ENCODE measurements around the gene PDSS2.
"Not testable (repeated sequence)": the region's sequence is repeated elsewhere in the genome, so short reads cannot be mapped to it uniquely, and the experiment has no call there.

Gene PDSS2

DNA sequence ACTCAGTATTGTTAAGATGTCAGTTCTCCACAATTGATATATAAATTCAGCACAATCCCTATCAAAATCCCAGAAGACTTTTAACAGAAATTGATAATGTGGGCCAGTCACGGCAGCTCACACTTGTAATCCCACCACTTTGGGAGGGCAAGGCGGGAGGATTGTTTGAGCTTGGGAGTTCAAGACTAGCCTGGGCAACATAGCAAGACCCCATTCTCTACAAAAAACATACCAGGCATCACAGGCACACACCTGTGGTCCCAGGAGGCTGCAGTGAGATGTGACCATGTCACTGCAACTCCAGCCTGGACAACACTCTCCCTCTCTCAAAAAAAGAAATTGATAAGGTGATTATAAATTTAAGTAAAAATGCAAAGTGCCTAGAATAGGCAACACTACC lies 90.9 kb downstream of the PDSS2 start:
- no peak for DNase-seq (ENCODE audit: low read depth in 2 of 3, low spot score in 2 of 3)

DNA sequence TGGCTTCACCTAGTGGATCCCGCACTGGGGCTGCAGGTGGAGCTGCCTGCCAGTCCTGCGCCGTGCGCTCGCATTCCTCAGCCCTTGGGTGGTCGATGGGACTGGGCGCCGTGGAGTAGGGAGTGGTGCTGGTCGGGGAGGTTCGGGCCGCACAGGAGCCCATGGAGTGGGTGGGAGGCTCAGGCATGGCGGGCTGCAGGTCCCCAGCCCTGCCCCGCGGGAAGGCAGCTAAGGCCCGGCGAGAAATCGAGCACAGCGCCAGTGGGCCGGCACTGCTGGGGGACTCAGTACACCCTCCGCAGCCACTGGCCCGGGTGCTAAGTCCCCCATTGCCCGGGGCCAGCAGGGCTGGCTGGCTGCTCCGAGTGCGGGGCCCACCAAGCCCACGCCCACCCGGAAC lies 95.2 kb downstream of the PDSS2 start:
- not testable (repeated sequence) for DNase-seq (ENCODE audit: low read depth in 2 of 3, low spot score in 2 of 3)

DNA sequence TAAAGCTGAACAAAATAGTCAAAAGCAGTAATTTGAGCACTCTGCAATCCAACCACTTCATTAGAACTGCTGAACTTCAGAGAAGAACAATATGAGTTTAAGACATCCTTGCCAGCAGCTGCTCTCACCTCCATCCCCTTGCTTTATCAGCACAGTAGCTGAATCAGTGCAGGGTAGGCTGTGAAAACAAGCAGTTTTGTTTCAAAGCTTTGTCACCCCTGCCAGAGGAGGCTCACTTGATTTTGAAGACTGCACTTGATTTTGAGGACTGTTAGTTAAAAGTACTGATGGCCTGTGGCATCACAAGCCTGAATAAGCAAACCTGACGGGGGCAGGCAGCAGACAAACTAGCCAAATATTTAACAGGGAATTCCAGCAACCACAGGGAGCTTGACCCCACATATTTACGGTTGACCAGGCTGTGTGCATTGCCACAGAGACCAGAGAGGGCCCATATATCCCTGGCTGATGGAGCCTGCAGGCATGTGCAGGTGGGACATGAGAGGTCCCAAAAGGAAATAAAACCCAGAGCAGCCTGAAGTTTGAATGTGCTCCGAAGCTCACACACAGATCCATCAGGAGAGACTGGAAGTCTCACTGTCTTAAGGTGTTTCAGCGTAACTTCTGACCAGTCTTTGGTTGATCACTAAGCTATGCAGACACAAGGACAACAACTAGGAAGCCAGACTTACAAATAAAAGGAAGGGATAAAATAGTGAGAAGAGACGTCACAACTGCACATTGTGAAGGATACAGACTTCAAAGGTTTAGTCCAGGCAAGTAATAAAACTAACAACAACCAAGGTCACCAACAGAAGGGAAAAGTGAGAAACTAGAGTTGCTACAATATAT lies 97.4 kb downstream of the PDSS2 start:
- DNase-seq (ENCODE audit: low read depth in 2 of 3, low spot score in 2 of 3): no peak

DNA sequence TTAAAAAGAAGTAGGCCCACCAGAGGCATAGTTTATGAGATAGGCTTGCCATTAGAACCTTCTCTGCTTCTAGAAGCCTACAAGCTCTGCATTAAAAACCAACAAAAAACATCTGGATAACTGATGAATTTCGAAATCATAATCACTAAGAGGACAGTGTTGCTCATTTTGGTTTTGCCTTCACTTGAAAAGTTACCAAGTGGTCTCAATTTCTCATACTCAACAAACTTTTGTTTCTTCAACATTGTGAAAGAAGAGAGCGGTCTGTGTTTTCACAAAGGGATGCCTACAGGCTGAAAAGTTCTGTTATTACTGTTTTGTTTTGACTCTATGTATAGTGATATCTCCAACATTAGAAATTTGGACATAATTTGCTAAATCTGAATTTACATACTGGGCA lies 98.9 kb downstream of the PDSS2 start:
- DNase-seq (ENCODE audit: low read depth in 2 of 3, low spot score in 2 of 3): no peak

DNA sequence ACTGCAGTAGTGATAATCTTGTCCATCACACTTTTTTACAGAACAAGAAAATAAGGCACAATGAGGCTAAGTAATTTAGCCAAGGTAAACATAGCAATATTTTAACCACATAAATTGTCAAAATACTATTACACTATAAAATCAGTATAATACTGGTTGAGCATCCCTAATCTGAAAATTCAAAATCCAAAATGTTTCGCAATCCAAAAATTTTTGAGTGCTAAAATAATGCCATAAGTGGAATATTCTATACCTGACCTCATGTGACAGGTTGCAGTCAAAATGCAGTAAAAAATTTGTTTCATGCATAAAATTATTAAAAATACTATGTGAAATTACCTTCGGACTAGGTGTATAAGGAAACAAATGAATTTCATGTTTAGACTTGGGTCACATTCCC lies 101.5 kb downstream of the PDSS2 start:
- DNase-seq (ENCODE audit: low read depth in 2 of 3, low spot score in 2 of 3): no peak

DNA sequence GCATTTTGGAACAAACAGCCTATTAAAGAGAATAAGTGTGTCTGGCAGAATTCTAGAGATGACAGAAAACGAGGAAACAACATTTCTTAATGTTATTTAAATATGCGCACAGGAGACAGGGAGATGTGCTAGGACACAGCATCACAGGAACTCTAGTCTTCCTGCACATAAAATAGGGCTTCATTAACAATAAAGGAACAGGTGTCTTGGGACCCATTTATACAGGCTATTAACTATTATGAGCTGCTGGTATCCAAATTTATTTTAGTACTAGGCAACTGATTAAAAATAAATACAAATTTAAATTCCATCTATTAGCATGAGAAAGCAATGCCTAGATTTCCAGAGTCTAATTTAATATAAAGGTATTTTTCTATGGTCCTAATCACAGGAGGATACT lies 102.3 kb downstream of the PDSS2 start:
- DNase-seq (ENCODE audit: low read depth in 2 of 3, low spot score in 2 of 3): no peak

DNA sequence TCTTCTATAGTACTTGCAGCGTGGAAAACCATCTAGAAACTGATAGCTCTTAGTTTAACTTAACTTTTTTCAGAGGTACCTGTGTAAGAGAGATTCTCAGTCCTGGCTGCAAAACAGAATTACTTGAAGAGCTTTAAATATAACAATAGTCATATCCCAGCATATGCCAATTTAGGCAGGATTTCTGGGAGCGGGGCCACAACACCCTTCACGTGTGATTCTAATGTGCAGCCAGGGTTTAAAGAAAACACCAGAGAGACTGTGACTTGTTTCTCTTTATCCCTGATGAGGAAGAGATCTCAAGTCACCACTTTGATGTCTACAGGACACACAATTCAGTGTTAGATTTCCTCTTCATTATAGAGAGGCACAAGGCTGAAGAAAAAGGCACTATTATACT lies 103.7 kb downstream of the PDSS2 start:
- DNase-seq (ENCODE audit: low read depth in 2 of 3, low spot score in 2 of 3): no peak

DNA sequence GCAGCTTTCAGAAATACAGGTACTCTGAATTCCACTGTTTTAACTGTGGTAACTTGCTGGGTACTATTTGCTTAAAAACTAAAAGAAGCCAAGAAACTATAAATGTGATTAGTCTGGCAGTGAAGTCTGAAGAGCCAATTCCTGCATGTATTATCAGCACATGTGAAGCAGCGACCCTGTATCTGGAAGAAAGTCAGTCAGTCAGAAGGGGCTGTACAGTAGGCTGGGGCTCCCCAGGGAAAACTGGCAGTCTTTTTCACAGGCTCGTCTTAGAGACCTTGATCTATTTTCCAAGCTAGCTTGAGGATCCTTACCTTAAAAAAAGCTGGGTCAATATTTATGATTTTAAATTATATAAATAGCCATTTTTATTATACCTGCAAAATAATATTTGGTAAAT lies 104.9 kb downstream of the PDSS2 start:
- DNase-seq (ENCODE audit: low read depth in 2 of 3, low spot score in 2 of 3): no peak

DNA sequence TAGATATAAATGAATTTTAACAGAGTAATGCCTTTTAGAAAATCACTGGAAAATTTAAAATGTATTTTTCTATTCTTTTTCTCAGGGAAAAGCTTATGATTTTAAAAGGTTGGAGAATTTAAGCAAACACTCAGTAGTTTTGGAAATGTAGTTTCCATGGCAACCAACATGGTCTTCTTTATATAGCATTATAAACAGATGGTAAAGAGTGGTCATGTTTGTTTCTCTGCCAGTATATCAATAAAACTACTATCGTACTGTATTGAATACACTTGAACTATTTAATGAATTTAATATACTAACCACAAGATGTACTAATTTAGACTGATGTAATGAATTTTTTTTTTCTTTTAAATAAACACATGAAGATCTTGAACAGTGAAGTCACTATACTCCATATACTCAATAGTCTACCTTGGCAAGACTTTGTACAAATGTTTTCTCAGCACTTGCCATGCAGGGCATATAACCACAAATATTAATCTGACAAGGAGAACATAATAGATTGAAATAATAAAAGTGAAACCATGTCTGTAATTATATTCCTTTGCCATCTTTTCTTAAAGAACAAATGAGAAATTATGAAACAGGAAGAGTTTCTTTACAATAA lies 105.5 kb downstream of the PDSS2 start:
- DNase-seq (ENCODE audit: low read depth in 2 of 3, low spot score in 2 of 3): no peak

DNA sequence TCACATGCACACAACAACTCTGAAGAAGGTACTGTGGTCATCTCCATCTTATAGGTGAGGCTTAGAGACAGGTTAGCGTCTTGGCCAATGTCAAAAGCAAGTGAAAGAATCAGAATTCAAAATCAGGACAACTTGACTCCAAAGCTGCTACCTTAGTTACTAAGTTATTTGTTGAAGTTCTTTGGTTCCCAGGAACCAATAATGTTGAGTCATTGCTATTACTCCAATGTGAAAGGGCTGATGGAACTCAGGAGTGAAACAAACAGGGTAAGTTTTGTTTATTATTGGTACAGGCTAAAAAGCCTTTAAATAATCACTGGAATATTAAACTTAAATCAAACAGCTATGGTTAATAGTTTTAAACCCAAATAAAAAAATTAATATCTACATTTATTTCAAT lies 111.1 kb downstream of the PDSS2 start:
- no peak for DNase-seq (ENCODE audit: low read depth in 2 of 3, low spot score in 2 of 3)

DNA sequence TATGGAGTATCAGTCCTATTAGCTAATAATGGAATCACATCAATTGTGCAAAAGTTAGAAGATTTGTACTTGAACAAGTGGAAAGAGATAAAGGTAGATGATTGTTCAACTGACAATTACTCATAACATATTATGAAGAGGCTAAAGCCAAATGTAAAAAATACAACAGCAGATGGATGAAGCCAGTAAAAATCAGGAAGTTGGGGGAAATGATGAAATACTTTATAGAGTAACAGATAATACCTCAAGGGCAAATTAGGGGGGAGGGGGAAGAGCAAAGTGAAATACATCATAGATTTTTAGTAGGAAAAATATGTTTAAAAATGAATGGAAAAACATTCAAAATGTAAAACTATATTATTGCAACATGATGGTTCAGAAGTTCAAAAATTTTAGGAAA lies 114.0 kb downstream of the PDSS2 start:
- DNase-seq (ENCODE audit: low read depth in 2 of 3, low spot score in 2 of 3): no peak

DNA sequence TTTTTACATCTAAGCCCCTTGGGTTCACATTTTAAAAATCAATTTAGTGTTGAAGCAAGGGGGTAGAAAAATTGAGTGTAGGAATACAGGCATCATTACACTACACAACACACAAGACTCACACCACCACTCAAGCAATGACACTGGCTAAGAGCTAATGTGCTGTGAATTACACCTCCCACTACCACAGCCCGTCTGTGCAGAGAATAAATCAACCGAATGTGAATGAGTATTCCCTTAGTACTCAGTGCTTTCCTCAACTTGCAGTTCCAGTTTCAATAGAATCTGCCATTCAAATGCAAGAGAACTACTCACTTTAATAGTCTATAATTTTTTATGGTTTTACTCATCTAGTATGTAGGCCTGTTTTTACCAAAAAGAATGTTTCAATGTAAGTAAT lies 114.4 kb downstream of the PDSS2 start:
- DNase-seq (ENCODE audit: low read depth in 2 of 3, low spot score in 2 of 3): no peak

DNA sequence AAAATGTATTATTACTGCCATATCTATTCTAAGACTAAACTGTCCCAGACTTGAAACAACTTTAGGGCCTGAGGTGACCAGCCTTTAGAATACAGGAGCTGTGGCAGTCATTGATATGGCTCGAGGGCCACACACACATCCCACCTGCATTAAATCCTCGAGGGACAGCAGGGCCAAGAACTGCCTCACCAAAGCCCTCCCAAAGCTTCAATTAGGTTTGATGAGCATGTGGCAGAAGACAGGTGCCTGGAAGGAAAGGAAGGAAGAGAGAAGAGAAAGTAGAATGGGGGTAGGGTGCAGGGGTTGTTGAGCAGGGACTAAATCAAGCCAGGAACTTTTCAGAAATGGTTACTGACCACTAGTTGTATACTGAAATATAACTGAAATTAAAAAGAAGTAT lies 115.0 kb downstream of the PDSS2 start:
- DNase-seq (ENCODE audit: low read depth in 2 of 3, low spot score in 2 of 3): no peak

DNA sequence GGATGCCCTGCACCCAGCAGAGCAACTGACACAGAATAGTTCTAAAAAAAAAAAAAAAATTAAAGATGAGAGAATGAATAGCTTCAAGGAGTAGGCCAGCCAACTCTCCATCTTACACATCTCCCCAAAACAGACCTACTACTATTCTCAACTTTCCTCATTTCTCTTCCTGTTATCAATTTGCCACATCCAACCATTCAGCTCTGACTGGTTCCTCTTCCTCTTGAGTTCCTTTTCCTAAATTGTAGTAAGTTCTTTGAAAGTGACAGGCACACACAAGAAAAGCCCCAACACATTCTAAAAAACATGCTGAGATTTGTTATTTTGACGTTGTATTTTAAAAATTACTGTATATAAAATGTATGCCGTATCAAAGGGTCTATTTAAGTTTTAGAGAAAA lies 117.2 kb downstream of the PDSS2 start:
- no peak for DNase-seq (ENCODE audit: low read depth in 2 of 3, low spot score in 2 of 3)

DNA sequence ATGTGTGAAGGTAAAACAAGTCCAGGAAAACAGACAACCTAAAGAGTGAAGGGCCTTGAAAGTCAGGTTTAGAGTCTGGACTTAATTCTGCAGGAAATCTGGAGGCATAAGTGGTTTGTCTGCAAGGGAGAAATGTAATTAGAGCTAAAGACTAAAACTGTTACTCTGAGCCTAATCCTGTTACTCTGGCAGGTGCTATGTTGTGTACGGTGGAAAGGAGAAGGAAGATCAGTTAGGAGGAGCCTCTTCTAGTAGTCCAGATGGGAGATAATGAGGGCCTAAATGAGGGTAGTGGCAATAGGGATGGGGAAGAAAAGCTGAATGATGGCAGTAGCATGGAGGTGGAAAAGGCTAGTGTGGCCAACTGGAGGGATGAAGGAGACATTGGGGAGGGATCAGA lies 118.5 kb downstream of the PDSS2 start:
- no peak for DNase-seq (ENCODE audit: low read depth in 2 of 3, low spot score in 2 of 3)

DNA sequence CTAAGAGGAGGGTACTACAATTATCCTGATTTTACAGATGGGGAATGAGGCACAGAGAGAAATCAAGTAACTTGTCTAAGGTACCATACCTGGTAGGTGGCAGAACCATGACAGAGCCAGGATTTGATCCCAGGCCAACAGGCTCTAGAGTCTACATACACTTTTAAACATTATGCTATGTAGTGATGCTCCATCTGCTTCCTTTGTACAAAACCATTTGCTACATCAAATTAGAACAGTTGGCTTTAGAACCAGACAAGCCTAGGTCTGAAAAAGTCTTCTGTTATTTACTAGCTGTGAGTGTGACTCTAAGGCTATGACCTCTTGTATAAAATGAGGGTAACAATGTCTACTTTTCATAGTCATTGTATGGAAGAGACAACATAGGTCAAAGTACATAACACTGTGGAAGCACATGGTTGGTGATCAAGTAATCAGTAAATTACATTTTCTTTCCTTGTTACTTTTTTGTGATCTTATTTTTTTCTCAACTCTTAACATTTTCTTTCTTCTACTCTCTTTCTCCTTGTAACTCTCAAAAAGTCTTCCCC lies 122.1 kb downstream of the PDSS2 start:
- DNase-seq (ENCODE audit: low read depth in 2 of 3, low spot score in 2 of 3): no peak

DNA sequence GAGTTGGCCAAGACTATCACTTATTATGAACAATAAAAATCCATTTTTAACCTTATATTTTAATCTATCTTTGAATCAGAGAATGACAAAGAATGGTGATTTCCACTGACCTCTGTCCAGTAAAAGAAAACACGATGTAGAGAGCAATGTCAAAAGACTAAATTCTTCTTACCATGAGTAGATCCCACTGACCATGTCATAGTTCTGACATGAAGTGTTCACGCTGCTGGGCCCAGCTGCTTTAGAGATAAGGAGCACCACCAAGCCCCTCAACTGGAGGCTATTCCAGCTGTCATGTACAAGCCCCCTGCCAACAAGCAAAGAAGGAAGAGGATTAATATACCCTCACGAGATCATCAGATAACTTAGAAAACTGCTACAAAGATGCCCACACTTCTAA lies 125.3 kb downstream of the PDSS2 start:
- DNase-seq (ENCODE audit: low read depth in 2 of 3, low spot score in 2 of 3): no peak

DNA sequence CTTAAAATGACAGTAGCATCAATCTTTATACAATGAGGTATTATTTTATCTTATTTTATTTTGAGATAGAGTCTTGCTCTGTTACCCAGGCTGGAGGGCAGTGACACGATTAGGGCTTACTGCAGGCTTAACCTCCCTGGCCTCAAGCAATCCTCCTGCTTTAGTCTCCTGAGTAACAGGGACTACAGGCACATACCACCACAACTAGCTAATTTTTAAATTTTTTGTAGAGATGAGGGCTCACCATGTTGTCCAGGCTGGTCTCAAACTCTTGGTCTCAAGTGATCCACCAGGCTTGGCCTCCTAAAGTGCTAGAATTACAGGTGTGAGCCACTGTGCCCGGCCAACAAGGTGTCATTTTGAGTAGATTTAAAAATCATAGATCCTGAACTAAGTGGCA lies 125.9 kb downstream of the PDSS2 start:
- DNase-seq (ENCODE audit: low read depth in 2 of 3, low spot score in 2 of 3): no peak

DNA sequence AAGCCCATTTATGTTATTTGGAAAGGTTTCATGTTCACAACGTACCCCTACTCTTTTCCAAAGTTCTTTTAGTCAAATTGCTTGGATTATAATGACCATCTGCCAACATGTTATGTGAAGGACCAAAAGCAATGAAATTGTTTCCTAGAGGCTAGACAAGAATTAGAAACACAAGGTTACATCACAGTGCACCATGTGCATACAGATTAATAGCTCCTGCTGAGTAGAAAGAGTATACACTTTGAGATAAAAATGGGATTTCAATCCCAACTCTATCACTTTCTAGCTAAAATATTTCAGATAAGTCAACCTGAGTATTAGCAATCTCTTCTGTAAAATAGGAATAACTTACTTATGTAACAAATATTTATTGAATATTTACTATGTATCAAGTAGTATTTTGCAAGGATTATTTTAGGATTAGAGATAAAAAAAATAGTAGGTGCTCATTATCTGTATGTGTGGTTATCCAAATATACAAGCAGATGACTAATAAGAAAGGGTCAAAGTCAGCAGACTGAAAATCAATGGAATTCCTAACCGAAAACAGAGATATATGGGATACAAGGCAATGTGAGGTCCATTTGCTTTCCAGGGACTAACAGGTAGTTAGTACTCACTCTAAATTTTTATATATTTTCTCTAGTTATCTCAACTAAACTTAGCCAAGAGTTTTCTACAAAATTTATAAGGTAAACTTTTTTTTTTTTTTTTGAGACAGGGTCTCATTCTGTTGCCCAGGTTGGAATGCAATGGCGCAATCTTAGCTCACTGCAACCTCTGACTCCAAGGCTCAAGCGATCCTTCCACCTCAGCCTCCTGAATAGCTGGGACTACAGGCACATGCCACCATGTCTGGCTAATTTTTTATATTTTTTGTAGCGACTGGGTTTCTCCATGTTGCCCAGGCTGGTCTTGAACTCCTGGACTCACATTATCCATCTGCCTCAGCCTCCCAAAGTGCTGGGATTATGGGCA lies 127.7 kb downstream of the PDSS2 start:
- DNase-seq (ENCODE audit: low read depth in 2 of 3, low spot score in 2 of 3): no peak

DNA sequence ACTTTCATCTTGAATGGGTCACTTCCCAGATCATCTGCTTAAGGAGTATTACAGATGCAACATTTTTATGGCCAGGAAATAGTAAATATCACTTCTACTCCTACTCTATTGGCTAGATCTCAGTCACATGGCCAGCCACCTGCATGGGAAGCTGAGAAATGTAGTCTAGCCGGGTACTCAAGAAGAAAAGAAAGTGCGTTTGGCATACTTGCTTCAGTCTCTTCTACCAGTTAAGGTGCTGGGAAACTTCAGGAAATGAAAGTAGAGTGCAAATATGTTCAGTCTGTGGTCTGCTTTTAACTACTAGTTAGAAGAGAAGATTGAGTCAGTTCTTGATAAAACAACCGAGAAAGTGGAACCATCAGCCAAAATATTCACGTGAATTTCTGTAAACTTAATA lies 129.2 kb downstream of the PDSS2 start:
- DNase-seq (ENCODE audit: low read depth in 2 of 3, low spot score in 2 of 3): no peak

DNA sequence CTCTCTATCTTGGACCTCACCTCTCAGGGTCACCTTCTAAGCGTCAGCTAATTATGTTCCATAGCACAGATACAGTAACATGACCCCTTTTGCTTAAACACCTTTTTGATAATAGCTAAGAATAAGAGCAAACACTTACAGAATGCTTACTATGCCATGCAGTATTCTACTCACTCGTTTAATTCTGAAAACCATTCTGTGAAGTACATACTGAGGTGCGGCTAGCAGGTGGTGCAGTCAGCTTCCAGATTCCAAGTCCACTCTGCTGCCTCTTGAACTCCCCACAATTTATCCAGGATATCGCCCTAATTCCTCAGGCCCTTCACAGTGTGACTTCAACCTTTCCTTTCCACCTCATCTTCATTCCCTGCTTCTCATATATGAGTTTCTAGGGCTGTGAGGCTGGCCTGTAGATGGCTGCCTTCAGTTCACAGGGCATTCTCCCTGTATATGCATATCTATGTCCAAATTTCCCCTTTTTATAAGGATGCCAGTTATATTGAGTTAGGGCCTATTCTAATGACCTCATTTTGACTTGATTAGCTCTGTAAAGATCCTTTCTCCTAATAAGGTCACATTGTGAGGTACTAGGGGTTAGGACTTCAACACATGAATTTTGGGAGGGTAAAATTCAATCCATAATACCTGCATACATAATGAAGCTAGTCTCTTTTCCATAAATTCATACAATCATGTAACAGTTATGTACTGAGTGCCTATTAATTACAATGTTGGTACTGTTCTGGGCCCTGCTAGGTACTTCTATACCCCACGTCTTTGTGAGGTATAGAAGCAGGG lies 130.1 kb downstream of the PDSS2 start:
- DNase-seq (ENCODE audit: low read depth in 2 of 3, low spot score in 2 of 3): no peak
